AG10803 (cell line): ENCODE data around the gene ZNF407.

Experiments used
- DNase-seq: peaks from one replicate; pipeline ENCODE4 v3.0.0; 2010; ENCODE audit warnings: low read depth
- H3K4me3 ChIP-seq: 2 replicates; pipeline ENCODE4 v1.5.1; 2011; ENCODE audit warnings: mild to moderate bottlenecking, low read length, control low read depth
- CTCF ChIP-seq: conservative IDR thresholded peaks from 2 replicates; pipeline ENCODE4 v1.5.1; 2011; ENCODE audit warnings: mild to moderate bottlenecking, low read length, control low read depth, inconsistent platforms

The ZNF407 gene

GRCh38 chr18:74905247-74905646 is 307.6 kb downstream of the ZNF407 start:
- H3K4me3 ChIP-seq = no peak overlapping the region
- TF ChIP-seq CTCF = no peak
- DNase-seq = no peak

GRCh38 chr18:74906184-74906583 is 308.5 kb downstream of the ZNF407 start:
- no peak overlapping the region for H3K4me3 ChIP-seq
- no peak for DNase-seq
- TF ChIP-seq CTCF = no peak

- no peak for DNase-seq
- TF ChIP-seq CTCF = no peak
- no peak overlapping the region for H3K4me3 ChIP-seq
These were observed 316.5 kb downstream of the ZNF407 start for GRCh38 chr18:74914052-74914591.

GRCh38 chr18:74914648-74915047 is 317.0 kb downstream of the ZNF407 start:
- TF ChIP-seq CTCF = no peak
- no peak overlapping the region for H3K4me3 ChIP-seq
- no peak for DNase-seq

GRCh38 chr18:74916773-74917393 is 319.2 kb downstream of the ZNF407 start:
- no peak for TF ChIP-seq CTCF
- DNase-seq = no peak
- no peak overlapping the region for H3K4me3 ChIP-seq

- TF ChIP-seq CTCF = no peak
- H3K4me3 ChIP-seq = no peak overlapping the region
- DNase-seq = no peak
These were observed 320.7 kb downstream of the ZNF407 start for GRCh38 chr18:74918276-74918790.

GRCh38 chr18:74921057-74921820 is 323.6 kb downstream of the ZNF407 start:
- no peak for DNase-seq
- no peak overlapping the region for H3K4me3 ChIP-seq
- TF ChIP-seq CTCF = no peak
